Measurements from ENCODE around the gene INPP5B. TPM values are rescaled to one million over a fixed set of nuclear protein-coding genes. Genes with fewer than 3 reads are reported as not detected.

The INPP5B gene
- total and polyA plus RNA-seq, 10 of the 15 experiments (the other 5 are each of a cell fraction or from before 2014, with no cell fraction given) = 10.9 to 54.4 (median 26.9) TPM

DNA sequence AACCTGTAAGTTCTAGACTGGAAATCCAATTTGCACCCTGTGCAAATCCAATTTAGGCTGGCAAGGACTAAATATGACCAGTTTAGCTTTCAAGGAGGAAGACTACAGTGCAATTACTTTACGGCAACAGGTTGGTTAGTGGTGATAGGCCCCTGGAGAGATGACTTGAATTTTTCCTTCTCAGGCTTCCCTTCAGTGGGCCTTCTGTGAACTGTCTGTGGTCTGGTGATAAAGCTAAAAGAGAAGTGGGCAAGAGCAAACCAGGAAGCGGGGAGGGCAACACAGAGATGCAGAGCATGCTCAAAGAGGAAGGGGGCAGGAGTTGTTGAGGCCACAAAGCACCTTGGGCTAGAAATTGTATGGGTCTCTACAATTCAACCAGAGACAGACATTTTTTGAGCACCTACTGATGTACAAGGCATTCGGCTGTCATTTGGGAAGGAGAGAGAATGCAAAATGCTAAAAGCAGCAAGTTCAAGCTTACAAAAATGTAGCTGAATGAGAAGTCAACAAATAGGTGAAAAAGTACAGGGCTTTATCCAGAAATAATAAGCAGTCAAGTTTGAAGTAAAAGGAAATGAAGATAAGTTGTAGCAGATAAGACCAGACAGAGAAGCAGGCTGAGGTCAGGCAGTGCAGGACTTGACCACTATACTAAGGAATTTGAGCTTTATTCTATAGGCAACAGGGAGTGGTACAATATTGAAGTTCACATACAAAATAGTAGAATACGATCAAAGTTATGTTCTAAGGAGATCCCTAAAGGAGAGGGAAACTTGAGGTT is 23.9 kb downstream of the INPP5B start:
- peak overlapping the region; percentile 8; the same call in 1 of the 2 replicates for H3K9ac ChIP-seq (ENCODE audit: control insufficient read depth, insufficient read depth, low read length)
- in situ Hi-C loops (cut with MboI) = no loop called here
- no peaks in the 10 kb centered on the region; a peak in 2 of 4 replicates for H3K36me3 ChIP-seq (ENCODE audit: control insufficient read depth in 2 of 2, insufficient read depth in 2 of 2, low read length in 1 of 2)
- BruUV-seq (replicated peaks) = TSS peak; percentile 95
- intact Hi-C loops (cut with micrococcal nuclease; ENCODE audit: unreplicated experiment) = loop anchor here (2.0 kb wide), 1 partner anchor 22 kb away; no protein-coding TSS in a partner anchor
- peak; percentile 89 for DNase-seq (ENCODE audit: low read depth, low spot score)
- 1% methylated on average over 4 of the region's 4 CpGs for WGBS (ENCODE audit: insufficient coverage, insufficient replicate concordance, low lambda C conversion rate, missing lambda C conversion rate)
- CTCF ChIA-PET = interaction anchor here (1.0 to 3.1 kb wide), 13 partner anchors 9 to 66 kb away, joined by 4 to 19 read pairs (median 7); partner anchors contain the start of genes INPP5B and MTF1
- RAD21 ChIA-PET (ENCODE audit: unreplicated experiment) = interaction anchor here (0.6 to 3.5 kb wide), 4 partner anchors 8 to 24 kb away, joined by 3 to 22 read pairs (median 12); partner anchors contain the start of gene INPP5B
- POLR2A ChIA-PET = interaction anchor here (0.8 to 3.0 kb wide), 8 partner anchors 8 to 115 kb away, joined by 3 to 26 read pairs (median 3); partner anchors contain the start of genes UTP11 and YRDC
- H3K9me3 ChIP-seq (replicated peaks; ENCODE audit: control insufficient read depth, insufficient read depth, low read length) = no peaks in the 10 kb centered on the region; the same call in 2 of the 3 replicates
- ATAC-seq = peak; percentile 80
- H3K4me3 ChIP-seq = peak overlapping the region; percentile 39; the same call in 1 of the 2 replicates
- FAIRE-seq = peak; percentile 88
- peak overlapping the region; percentile 79 for H3K27ac ChIP-seq (ENCODE audit: control insufficient read depth, insufficient read depth)
- no peaks in the 10 kb centered on the region for H4K20me1 ChIP-seq (ENCODE audit: control insufficient read depth, insufficient read depth)
- peaks cover 84% of the 10 kb centered on the region for H3K79me2 ChIP-seq (ENCODE audit: control insufficient read depth, insufficient read depth, low read length)
- peak overlapping the region; percentile 48 for H3K4me2 ChIP-seq (ENCODE audit: control insufficient read depth, insufficient read depth)
- H3K4me1 ChIP-seq (ENCODE audit: control insufficient read depth, insufficient read depth, low read length) = peaks cover 45% of the 10 kb centered on the region
- H2AFZ ChIP-seq (ENCODE audit: control insufficient read depth, low read depth, low read length) = no peak overlapping the region
- SMC1A ChIA-PET (ENCODE audit: uncharacterized antibody, unreplicated experiment) = interaction anchor here (0.7 to 3.3 kb wide), 15 partner anchors 8 to 130 kb away, joined by 3 to 25 read pairs (median 3); partner anchors contain the start of genes INPP5B and SF3A3
- no peaks in the 10 kb centered on the region for H3K27me3 ChIP-seq (replicated peaks in 1 of 2; ENCODE audit: control insufficient read depth in 2 of 2, insufficient read depth in 2 of 2, low read length in 1 of 2)
- no peak for TF ChIP-seq SMAD1 (IDR thresholded peaks at IDR 0.05; ENCODE audit: low read depth, partially characterized antibody)
- TF ChIP-seq ZSCAN29 (IDR thresholded peaks at IDR 0.05) = no peak
- peak; percentile 38 to 53; a peak in 3 of 4 replicates for TF ChIP-seq EP300 (IDR thresholded peaks at IDR 0.05; ENCODE audit: borderline replicate concordance in 1 of 2, control insufficient read depth in 1 of 2, low read depth in 2 of 2, low read length in 2 of 2)
- TF ChIP-seq ZNF24 (IDR thresholded peaks at IDR 0.05) = no peak; the same call in 1 of the 2 replicates
- TF ChIP-seq SP1 (IDR thresholded peaks at IDR 0.05; ENCODE audit: low read depth, low read length) = no peak
- TF ChIP-seq CHD2 (IDR thresholded peaks at IDR 0.05; ENCODE audit: borderline replicate concordance, low read depth, low read length) = 0 out of 2 replicates have a peak, but pooled peaks have one; percentile 32
- TF ChIP-seq, protein P1, sequence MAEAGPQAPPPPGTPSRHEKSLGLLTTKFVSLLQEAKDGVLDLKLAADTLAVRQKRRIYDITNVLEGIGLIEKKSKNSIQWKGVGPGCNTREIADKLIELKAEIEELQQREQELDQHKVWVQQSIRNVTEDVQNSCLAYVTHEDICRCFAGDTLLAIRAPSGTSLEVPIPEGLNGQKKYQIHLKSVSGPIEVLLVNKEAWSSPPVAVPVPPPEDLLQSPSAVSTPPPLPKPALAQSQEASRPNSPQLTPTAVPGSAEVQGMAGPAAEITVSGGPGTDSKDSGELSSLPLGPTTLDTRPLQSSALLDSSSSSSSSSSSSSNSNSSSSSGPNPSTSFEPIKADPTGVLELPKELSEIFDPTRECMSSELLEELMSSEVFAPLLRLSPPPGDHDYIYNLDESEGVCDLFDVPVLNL (IDR thresholded peaks at IDR 0.05; ENCODE audit: low read depth, low read length) = no peak
- TF ChIP-seq SREBF1 (IDR thresholded peaks at IDR 0.05; ENCODE audit: low read length) = 0 out of 2 replicates have a peak, but pooled peaks have one; percentile 15
- TF ChIP-seq PRDM15 (CRISPR knock-in tag; IDR thresholded peaks at IDR 0.05) = no peak
- TF ChIP-seq IRF4 (IDR thresholded peaks at IDR 0.05; ENCODE audit: low read depth, low read length) = peak; percentile 63; the same call in 1 of the 2 replicates
- 0 out of 2 replicates have a peak, but pooled peaks have one; percentile 38 for TF ChIP-seq GATAD2B (conservative IDR thresholded peaks at IDR 0.05; ENCODE audit: low read depth)
- TF ChIP-seq BCL11A (IDR thresholded peaks at IDR 0.05; ENCODE audit: low read depth, low read length) = peak; percentile 40; the same call in 1 of the 2 replicates
- TF ChIP-seq, protein P2, sequence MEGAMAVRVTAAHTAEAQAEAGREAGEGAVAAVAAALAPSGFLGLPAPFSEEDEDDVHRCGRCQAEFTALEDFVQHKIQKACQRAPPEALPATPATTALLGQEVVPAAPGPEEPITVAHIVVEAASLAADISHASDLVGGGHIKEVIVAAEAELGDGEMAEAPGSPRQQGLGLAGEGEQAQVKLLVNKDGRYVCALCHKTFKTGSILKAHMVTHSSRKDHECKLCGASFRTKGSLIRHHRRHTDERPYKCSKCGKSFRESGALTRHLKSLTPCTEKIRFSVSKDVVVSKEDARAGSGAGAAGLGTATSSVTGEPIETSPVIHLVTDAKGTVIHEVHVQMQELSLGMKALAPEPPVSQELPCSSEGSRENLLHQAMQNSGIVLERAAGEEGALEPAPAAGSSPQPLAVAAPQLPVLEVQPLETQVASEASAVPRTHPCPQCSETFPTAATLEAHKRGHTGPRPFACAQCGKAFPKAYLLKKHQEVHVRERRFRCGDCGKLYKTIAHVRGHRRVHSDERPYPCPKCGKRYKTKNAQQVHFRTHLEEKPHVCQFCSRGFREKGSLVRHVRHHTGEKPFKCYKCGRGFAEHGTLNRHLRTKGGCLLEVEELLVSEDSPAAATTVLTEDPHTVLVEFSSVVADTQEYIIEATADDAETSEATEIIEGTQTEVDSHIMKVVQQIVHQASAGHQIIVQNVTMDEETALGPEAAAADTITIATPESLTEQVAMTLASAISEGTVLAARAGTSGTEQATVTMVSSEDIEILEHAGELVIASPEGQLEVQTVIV (IDR thresholded peaks at IDR 0.05; ENCODE audit: borderline replicate concordance, partially characterized antibody) = peak; percentile 96
- no peak for TF ChIP-seq NR2F1 (conservative IDR thresholded peaks at IDR 0.05)
- no peak for TF ChIP-seq ZZZ3 (IDR thresholded peaks at IDR 0.05; ENCODE audit: control insufficient read depth, insufficient read length, low read depth)
